ENCODE data around the gene GABBR2. TPM values are rescaled to one million over a fixed set of nuclear protein-coding genes. Genes with fewer than 3 reads are reported as not detected.

The GABBR2 gene
- total RNA-seq, 1 experiment from 2014 or later, result 1.5 TPM

DNA sequence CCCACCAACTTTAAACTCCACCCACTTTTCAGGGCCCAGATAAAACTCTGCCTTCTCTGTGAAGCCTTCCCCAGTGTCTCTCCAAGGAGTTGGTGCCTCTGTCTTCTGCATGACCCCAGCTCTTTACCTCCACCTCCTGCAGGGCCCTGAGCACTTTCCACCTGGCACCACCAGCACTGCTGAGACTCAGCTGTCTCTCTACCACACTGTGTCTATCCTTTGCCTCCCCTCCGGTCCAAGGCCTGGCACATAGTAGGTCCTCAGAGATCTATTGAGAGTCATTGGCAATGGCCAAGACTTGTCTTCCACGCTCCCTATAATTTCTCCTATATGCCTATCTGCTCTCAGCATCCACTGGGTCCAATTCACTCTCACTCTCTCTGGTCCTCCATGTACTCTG is 12.9 kb upstream of the GABBR2 start:
- no peak for DNase-seq (ENCODE audit: low read depth)

DNA sequence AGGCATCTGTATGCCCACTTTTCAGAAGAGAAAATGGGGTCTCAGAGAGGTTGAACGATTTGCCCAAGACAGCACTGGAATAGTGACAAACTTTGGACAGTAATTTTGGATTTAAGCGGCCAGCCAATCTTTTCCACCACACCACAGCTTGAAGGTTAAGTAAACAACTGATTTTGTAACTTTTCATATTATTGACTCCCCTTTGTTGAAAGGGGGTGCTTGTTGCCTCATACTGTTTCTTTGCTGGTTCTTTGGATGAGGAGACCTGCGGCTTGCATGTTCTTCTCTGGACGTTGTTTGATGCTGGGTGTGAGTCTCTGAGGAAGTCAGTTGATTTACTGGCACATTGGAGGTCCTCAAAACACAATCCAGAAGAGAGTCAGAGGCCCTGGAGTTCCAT is 11.7 kb upstream of the GABBR2 start:
- no peak for DNase-seq (ENCODE audit: low read depth)

DNA sequence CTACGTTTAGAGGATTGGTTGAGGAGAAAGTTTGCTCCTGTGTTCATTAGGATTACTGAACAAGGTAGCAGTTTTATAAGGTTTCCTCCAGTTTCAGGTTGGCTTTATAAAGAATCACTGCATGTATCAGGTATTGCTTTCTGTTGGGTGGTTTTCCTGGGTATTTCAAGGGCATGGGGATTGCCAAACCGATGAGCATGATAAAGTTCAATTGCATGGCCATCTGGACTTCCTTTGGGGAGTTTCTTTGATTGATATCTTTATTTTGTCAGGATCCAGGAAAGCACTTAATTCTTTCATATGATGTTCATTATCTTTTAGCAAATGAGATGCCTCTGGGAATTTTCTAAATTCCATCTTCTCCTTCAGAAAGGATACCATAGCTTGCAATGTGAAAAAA is 10.3 kb upstream of the GABBR2 start:
- no peak for DNase-seq (ENCODE audit: low read depth)

DNA sequence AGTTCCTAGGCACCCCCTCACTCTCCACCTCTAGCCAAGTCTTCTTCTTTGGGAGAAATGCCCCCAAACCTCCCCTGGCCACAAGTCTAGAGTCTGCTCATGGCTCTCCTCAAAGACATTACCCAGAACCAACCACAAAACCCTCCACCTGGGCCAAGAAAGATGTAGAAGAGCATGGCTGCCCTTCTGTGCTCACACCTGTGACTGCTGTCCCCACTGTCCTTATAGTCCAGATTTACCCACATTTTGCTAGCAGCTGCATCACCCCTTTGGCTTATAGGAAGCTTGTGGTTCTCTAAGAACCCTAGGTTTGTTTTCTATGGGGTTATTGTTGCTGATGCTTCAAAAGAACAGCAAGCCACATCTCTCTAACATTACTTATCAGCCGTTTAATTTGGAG is 6.1 kb upstream of the GABBR2 start:
- no peak for DNase-seq (ENCODE audit: low read depth)

DNA sequence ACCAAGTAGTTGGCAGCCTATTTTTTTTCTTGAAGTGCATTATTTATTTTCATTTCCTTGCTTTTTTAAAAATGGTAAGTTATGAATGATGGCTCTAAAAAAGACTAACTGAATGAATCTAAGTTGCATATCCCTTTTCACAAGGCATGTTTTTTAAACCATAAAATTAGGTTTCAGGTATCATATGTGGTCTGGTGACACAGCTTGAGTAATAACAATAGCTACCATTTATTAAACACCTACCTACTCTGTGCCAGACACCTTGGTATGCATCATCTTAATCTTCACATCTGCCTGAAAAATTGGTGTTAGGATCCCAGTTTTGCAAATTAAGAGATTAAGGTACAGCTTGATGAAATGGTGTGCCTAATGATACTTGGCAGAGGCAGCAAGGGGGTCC is 4.3 kb upstream of the GABBR2 start:
- no peak for DNase-seq (ENCODE audit: low read depth)

DNA sequence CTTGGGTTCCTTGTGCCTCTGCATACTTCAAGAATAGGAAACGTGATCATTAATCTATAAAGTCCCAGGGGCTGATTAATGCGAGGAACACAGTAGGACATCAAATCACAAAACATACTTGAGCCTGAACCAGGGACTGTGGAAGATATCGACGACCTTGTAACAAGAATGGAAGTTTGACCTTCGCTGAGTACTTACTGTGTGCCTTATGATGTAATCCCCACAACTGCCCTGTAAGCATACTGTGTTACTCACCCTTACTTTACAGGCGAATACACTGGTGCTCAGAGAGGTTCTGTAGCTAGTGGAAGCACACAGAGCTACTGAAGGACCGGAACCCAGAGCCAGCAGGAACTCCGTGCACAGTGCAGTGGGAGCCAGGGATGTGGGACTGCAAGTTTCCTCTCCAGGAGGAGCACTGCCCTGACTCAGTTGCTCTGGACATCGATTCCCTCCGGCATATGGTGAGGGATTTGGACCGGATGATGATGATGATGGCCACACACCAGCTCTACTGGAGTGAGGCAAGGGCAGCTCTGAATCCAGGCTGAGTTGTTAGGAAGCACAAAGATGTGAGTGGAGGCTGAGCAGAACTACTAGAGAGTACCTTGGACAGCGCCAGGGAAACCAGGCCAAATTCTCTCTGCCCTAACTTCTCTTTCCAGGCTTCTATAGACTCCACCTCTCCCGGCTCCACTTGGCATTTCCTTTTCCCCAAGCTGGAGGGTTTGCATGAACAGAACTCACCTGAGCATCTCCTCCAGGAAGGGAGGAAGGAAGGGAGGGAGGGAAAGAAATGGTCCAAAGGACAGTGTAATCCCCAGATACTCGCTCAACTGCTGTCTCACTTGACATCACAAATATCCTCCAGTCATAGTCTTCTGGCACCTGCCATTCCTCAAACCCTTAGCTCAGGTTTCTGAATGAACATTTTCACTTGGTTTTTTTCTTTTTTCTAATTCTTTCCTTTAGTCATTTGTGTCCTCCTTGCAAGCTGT is 1.5 kb upstream of the GABBR2 start:
- DNase-seq (ENCODE audit: low read depth), result peak; percentile 54

DNA sequence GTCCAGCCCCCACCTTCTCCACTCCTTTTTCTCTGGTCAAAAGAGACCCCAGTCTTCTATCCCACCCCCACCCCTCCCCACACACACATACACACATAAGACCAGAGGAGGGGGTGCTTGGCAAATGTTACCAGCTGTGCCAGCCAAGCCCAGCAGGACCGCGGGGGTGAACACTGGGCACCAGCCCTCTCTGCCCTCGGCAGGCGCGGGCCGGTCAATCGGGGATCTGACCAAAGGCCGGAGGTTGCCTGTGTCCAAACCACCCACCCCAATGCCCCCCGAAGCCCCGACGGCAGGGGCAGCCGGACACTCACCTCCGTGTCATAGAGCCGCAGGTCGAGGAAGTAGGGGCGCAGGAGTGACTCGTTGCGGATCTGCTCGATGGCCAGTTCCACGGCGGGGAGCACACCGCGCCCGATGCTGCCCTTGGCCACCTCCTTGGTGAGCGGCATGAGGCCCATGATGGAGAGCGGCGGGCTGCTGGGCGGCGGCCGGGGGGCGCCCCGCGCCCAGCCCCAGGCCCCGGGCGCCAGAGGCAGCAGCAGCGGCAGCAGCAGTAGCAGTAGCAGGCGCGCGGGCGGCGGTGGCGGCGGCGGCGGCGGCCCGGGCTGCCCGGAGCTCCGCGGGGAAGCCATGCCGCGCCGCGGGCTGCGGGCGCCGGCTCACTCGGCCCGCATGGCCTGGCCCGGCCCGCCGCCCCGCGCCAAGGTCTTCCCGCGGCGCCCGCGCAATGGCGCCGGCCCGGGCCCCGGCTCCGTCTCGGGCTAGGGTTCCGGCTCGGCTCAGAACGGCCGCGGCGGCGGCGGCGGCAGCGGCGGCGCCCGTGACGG is 417 bp downstream of the GABBR2 start:
- DNase-seq (ENCODE audit: low read depth), result peak; percentile 27

DNA sequence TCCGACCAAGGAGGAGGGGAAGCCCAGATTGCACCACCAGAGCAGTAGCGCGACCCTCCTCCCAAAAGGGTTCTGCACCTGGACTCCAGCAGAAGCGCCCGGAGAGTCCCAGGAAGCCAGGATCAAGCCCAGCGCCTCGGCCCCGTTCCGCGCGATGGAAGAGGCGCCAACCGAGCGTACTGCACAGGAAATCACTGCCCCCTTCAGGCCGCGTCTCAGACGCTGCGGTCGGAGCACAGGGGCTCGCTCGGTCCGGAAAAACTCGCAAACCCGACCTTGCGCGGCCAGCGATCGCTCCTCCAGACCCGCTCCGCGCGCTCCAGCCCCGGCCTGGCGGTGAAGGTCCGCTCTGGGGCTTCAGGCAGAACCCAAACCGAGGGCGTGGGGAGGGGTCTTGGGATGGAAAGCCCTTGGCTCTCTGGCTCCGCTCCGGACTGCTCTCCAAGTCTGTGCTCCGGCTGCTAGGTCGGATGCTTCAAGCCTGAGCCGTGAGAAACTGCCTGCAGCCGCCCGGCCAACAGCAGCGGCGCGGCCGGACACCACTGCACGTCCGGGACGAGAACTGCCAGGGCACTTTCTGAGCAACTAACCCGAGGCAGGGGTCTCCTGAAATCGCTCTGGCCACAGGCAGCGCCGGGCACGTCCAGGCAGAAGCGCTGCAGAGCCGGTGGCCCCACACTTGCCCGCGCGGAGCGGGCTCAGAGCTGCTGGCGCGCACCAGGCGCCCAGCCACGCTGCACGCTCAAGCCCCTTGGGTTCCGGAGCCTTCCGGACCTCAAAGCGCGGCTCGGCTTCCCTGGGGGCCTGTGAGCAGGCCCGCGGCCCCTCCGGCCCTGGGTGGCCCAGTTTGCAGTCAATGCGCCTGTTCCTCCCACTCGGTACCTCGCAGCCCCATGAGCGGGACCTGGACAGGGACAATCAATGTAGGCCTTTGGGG is 1.3 kb downstream of the GABBR2 start:
- peak; percentile 88 for DNase-seq (ENCODE audit: low read depth)

DNA sequence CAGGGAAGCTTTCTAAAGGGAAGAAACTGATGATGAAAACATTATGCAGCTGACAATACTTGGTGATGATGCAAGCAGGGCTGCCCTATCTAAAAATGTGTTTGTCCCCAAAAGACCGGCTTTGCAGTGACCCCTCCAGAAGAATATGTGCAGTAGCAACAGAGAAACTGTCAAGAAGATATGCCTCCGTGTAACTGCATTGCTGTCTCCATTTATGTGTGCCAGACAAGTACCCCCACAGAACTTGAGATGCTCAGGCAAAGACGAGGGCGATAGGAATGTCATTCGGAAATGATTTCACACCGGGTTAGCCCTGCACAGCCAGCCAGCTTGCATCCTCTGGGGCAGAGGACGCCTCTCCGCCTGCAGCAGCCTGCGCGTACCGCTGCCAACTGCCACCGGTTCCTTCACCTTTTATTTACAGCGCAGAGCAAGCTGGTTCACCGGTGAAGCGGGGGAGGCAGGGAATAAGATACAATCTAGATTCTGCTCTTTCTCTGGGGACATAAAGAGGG is 2.0 kb downstream of the GABBR2 start:
- DNase-seq (ENCODE audit: low read depth), result peak; percentile 29

DNA sequence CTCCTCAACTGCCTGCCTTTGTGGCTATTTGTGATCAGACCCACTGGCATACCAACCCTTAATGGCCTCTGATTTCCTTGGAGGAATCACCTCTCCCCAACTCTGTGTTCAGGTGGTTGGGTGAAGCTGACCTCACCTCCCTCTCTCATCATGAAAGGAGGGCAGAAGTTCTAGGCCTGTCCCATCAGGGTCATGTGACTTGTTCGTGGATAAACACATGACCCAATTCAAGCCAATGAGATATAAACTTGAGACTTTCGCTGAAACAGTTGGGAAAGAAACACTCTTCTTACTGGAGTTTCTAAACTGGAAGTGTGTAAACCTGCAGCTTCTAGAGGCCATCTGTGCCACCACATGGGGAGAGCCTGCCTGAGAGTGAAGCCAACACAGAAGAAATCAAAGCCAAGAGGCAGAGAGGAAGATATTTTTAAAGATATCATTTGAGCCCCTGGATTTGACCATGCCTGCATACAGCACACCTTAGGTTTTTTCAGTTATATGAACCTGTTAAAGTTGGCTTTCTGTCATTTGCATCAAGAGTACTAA is 5.8 kb downstream of the GABBR2 start:
- no peak for DNase-seq (ENCODE audit: low read depth)

DNA sequence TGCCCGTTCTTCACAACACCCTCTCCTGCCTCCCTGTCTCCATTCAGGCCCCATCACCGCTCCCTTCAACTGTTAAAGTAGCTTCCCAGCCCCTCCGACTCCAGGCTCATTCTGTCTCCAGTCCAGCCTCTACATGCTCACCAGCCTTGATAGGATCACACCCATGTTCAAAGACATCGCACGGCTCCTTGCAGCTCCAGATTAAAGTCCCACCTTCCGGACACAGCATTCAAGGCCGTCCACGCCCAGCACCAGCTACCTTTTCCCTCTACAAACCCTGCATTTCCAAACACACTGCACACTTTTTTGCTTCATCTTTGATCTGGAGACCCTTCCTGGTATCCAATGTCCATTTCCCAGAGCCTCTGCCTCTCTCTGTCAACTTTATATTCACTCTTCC is 6.4 kb downstream of the GABBR2 start:
- no peak for DNase-seq (ENCODE audit: low read depth)

DNA sequence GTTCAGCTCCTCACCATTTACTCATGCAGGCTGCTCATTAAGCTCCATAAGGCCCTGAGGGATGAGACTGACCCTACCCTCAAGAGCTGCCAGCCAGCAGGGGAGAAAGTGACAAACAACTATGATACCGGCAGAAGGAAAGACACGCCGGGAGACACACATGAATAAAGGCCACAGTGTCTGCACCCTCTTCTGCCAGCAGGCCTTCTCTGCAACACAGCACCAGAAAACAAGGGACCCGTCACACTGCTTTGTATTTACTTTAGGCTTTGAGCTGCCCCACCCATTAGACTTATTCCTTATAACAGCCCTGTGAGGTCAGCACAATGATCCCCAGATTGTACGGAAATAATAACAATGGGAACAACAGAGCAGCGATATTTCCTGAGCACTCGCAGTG is 7.2 kb downstream of the GABBR2 start:
- DNase-seq (ENCODE audit: low read depth), result no peak

DNA sequence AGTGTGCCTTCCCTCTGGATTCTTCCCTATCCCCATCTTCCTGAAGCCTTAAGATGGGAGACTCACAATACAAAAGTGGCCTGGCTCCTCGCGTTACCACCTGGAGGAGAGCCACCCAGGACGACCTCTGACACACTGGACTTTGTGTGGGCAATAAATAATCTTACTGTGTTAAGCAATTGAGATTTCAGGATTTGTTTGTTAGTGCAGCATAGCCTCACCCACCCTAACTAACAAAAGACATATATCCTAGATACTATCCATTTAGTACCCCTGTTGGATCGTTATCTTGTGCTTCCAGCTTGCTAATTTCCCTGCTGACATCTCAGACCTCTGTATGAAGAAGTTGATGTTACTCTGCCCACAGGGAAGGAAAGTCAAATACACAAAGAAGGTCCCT is 7.9 kb downstream of the GABBR2 start:
- no peak for DNase-seq (ENCODE audit: low read depth)

DNA sequence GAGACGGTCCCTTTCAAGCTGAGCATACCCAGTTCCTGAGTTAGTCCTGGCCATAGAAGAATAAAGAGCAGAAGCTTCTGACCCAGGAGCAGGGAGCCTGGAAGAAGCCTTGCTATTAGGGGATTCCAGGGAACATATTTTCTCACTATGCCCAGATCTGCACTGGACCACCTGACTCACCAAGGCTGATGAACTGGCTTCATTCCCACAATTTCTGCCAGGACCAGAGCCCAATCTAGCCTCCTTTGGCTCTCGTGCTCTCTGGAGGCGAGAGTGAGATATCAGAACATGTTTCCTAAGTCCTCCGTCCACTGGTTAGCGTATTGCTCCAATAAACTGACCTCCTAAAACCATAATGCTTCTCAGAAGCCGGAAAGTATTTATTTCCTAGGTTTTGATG is 9.9 kb downstream of the GABBR2 start:
- DNase-seq (ENCODE audit: low read depth), result no peak

DNA sequence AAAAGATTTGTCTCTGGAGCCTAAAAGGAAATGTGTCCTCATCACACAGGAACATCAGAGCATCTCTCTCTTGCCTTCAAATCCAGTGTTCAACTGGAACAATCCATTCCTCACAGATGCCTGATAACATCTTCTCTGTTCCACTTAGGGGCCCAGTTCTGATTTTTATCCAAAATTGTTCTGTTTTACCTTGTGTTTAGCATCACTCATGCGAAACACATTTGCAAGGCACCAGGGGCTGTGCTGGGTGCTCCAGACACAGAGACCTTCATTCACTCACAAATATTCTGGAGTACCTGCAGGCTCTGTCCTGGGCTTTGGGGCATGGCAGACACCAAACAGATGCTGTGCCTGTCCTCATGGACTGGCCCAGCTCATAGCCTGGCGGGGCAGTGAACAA is 13.8 kb downstream of the GABBR2 start:
- DNase-seq (ENCODE audit: low read depth), result no peak

DNA sequence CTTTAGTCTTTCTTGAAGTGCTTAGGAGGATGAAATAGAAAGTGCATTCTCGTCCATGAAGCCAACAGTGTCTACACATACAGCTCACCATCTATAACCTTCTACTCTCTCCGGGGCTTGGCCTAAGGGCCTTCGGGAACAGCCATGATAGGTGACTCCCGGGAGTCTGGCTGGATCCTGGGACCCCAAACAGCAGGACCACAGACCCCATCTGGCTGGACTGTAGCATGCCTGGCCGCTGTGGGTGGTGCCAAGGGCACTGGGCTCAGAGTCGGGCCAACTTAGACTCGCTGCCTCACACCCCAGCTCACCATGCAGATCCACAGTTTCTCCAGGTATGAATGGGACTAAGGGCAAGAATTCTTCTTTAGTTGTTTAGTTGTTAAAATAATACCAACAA is 16.3 kb downstream of the GABBR2 start:
- DNase-seq (ENCODE audit: low read depth), result no peak

DNA sequence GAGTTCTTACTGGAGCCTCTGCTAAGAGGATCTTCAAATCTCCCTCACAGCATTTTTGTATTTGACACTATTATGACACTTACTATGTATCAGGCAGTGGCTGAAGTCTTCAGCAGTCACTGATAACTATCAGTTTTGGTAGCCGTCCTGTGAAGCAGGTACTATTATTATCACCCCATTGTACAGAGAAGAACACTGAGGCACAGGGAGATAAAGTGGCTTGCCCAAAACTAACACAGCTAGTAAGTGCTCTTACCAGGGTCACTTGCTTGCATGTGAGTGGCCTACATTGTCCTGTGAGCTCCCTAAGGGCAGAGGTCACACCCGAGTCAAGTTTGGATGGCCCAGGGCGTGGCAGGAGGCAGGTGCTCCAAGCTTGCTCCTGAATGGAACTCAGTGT is 16.8 kb downstream of the GABBR2 start:
- no peak for DNase-seq (ENCODE audit: low read depth)

DNA sequence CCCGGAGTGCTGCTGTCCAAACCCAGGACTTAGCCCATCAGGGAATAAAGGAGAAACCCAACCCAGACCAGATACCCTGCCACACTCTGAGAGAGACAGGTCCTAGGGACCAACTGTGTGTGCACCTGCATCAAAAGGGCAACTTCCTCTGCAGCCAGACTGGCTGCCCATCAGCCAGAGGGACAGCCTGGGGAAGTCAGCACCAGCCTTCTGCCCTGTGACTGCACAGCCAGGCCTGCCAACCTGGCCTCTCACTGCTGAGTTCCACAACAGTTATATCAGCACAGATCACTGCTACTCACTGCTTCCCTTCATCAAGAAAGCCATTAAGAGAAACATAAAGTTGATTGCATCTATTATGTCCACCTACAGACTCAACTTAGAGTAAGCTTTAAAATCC is 18.0 kb downstream of the GABBR2 start:
- DNase-seq (ENCODE audit: low read depth), result no peak

DNA sequence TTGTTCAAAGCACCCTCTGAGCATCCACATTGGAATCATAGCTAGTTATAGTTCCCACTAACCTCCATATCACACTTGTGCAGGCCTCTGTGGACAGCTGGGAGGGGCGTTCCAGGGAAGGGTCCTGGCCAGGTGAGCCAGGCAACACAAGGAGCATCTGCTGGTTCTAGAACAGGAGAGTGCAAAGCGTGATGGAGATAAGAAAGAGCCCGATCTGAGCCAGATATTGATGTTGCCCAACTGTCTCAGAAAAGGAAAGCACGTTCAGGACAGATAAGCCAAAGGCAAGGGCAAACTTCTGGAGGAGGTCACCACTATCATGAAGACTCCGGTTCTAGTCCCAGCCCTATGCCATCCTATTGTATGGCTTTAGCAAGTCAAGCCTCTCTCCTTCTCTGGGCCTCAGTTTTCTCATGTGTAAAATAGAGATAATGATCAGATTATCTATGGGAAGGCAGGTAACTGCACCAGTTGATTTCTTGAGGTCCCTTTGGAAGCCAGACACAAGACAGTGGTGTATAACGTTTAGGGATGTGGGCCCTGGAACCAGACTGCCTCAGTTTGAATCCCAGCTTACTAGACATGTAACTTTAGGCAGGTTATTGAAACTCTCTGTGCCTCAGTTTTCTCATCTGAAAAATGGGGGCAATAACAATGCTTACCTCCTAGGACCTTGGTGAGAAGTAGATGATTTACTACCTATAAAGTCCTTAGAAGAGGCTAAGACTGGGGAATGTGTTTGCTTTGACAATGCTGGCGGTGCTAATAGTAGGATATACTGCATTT is 19.8 kb downstream of the GABBR2 start:
- no peak for DNase-seq (ENCODE audit: low read depth)

DNA sequence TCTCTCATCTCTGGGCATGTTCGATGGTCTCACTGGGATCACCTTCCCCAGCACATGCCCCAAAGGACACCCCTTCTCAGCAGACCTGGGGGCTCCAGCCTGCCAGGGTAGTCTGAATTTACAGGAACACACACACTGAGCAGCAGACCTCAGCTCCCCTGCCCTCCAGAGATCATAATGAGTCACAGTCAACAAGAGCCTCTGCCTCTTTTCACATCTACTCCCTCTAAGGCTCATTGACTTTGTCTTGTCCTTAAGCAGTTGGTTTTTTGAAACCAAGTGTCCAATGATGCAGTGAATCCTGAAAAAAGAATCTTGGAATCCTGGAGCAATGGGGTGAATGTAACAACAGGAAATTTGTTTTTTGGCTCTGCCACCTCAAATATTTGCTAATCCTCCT is 20.8 kb downstream of the GABBR2 start:
- DNase-seq (ENCODE audit: low read depth), result no peak

Data from Daoy (cell line).